Lower lobe of right lung (tissue), 2 donors: ENCODE results near the gene CD247. TPM values are rescaled to one million over a fixed set of nuclear protein-coding genes. Genes with fewer than 3 reads are reported as not detected.
A peak's percentile ranks its signal among the peaks of the same experiment; 100 is the strongest.

Experiments
- ATAC-seq, 2 donors: fragments of 200-7000 bp; cut with Tn5 transposase; one replicate each; pipeline ENCODE4 v1.9.1; 2020 to 2022; ENCODE audit warnings: mild to moderate bottlenecking in 2 of 2, moderate library complexity in 2 of 2
- DNase-seq: peaks from one replicate; pipeline ENCODE4 v3.0.0-alpha.2; 2020
- H3K27ac ChIP-seq: fragments of 200-600 bp; one replicate; pipeline ENCODE4 v1.8.0; 2022
- H3K27me3 ChIP-seq: fragments of 200-600 bp; one replicate; pipeline ENCODE4 v1.8.0; 2022; ENCODE audit warnings: low read depth
- H3K36me3 ChIP-seq: fragments of 200-600 bp; one replicate; pipeline ENCODE4 v1.8.0; 2022; ENCODE audit warnings: mild to moderate bottlenecking
- H3K4me1 ChIP-seq: fragments of 200-600 bp; one replicate; pipeline ENCODE4 v1.8.0; 2022
- H3K4me3 ChIP-seq: fragments of 200-600 bp; one replicate; pipeline ENCODE4 v1.8.0; 2022; ENCODE audit warnings: mild to moderate bottlenecking
- H3K9me3 ChIP-seq: fragments of 200-600 bp; one replicate; pipeline ENCODE4 v1.8.0; 2022
- intact Hi-C: fragments of 100-400 bp; cut with DNase I; formaldehyde crosslinking; loops from one replicate; pipeline ENCODE4 v1.11.0; 2022
- total RNA-seq: library from RNA; stranded (reverse); fragmentation: NEBNext Ultra II Directional; extraction: Animal tissue kit (Norgen Biotek cat#: 25700); gene quantifications from one replicate; pipeline ENCODE4 v1.2.1, GENCODE V29; 2021
- TF ChIP-seq, protein P1 (sequence below): fragments of 200-600 bp; IDR thresholded peaks from one replicate; pipeline ENCODE4 v1.8.0; 2022; ENCODE audit warnings: antibody characterized with exemption, mild to moderate bottlenecking
- donor health status: DM: no; HTN: yes; CAD: no; lungs with severe emphysema.

The CD247 gene
- total RNA-seq, 1 donor from 2014 or later, result 8.7 TPM

DNA sequence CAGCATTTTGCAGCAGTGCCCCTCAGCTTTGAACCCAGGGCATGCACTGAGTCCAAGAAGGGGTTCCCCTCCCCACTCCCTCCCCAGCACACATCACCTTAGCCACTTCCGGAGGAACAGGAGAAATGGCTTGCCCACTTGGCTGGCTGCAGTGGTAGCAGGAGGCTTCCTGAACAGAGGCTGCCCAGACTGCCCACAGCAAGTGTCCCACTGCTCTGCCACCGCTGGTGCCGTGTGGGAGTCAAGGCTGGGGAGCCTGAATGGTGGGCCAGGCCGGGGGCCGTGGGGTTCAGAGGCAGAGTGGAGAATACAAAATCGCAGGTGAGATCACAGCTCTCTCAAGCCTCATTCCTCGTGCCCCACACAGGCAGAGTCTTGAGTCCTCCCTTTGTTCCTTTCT lies 34.5 kb downstream of the CD247 start:
- no peaks in the 10 kb centered on the region for H3K27me3 ChIP-seq
- TF ChIP-seq, protein P1, sequence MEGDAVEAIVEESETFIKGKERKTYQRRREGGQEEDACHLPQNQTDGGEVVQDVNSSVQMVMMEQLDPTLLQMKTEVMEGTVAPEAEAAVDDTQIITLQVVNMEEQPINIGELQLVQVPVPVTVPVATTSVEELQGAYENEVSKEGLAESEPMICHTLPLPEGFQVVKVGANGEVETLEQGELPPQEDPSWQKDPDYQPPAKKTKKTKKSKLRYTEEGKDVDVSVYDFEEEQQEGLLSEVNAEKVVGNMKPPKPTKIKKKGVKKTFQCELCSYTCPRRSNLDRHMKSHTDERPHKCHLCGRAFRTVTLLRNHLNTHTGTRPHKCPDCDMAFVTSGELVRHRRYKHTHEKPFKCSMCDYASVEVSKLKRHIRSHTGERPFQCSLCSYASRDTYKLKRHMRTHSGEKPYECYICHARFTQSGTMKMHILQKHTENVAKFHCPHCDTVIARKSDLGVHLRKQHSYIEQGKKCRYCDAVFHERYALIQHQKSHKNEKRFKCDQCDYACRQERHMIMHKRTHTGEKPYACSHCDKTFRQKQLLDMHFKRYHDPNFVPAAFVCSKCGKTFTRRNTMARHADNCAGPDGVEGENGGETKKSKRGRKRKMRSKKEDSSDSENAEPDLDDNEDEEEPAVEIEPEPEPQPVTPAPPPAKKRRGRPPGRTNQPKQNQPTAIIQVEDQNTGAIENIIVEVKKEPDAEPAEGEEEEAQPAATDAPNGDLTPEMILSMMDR, result no peak
- H3K9me3 ChIP-seq, result no peaks in the 10 kb centered on the region
- H3K4me3 ChIP-seq, result no peak overlapping the region
- no peaks in the 10 kb centered on the region for H3K36me3 ChIP-seq
- no peaks in the 10 kb centered on the region for H3K4me1 ChIP-seq
- ATAC-seq (no peak), DNase-seq (no peak)
- no peak overlapping the region for H3K27ac ChIP-seq
- intact Hi-C loops, result no loop called here

DNA sequence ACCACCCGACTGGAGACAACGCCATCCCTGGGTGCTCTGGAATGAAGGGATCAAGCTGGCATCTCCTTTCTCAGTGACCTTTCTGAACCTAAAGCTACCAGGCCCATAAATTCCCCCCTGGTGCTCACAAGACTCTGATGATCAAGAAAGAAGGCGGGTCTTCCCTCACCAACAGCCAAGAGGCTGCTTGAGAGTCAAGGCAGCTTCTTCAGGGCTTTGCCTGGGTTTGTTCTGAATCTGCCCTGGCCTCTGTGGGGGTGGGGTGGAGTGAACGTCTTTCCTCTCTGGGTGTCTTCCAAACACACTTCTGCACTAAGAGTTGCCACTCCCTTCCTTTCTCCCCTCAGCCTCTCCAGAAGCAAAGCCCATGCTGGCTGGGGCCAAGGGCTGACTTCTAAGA lies 36.1 kb downstream of the CD247 start:
- Histone ChIP-seq H3K27ac (no peak overlapping the region), H3K36me3 (no peaks in the 10 kb centered on the region), H3K27me3 (no peaks in the 10 kb centered on the region), H3K4me1 (no peaks in the 10 kb centered on the region), H3K4me3 (no peak overlapping the region), H3K9me3 (no peaks in the 10 kb centered on the region)
- TF ChIP-seq, protein P1, result no peak
- DNase-seq (no peak), ATAC-seq (no peak)
- intact Hi-C loops, result no loop called here

DNA sequence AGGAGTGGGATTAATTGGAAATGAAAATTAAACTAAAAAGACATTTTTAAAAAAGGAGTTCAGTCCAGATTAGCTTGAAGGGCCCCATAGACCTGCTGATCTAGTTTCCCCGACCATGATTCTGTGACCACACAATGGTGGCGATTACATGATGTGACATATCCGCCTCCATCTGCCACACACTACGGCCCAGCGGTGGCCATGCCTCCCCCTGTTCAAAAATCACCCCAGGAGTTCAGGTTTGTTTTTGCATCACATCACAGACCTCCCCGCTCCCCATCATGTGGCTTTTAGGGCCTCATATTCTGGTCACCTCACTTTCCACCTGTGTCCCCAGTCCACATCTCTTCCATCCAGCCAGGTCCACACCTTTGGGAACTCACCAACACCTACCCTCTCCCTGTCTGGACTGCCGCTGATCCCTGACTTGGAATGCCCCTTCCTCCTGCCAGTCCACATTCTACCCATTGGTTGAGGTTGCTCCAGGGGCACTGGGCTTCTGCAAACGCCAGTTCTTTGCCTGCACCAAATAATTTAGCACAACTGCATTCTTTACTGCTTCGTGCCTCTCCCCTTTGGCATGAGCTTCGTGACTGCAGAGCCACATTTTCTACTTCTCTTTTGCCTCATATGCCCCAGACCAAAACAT lies 38.9 kb downstream of the CD247 start:
- Histone ChIP-seq H3K36me3 (no peaks in the 10 kb centered on the region), H3K9me3 (no peaks in the 10 kb centered on the region), H3K4me1 (no peaks in the 10 kb centered on the region), H3K27ac (no peak overlapping the region), H3K4me3 (no peak overlapping the region), H3K27me3 (no peaks in the 10 kb centered on the region)
- DNase-seq (no peak), ATAC-seq (no peak)
- intact Hi-C loops, result no loop called here
- TF ChIP-seq, protein P1, result no peak

DNA sequence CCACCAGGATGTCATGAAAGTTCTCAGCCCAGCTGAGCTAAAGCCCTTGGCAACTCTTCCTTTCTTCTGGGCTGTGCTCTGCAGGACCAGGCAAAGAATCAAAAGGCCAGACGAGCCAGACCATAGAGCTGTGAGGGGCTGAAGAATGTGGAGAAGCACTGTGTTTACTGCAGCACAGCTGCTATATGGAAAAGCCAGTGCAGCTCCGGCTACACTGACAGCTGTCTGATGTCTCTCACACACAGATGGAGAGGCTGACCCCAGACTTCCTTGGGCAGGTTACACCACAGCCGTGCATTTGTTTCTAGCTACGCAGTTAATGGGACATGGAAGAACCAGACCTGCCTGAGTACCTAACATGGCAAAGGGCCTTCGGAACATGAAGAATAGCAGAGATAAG lies 40.3 kb downstream of the CD247 start:
- DNase-seq, result no peak
- no peak overlapping the region for H3K27ac ChIP-seq
- H3K4me1 ChIP-seq, result no peaks in the 10 kb centered on the region
- no peaks in the 10 kb centered on the region for H3K9me3 ChIP-seq
- ATAC-seq, result peak in 1 of 2 donors; percentile 42
- no peak overlapping the region for H3K4me3 ChIP-seq
- no peaks in the 10 kb centered on the region for H3K27me3 ChIP-seq
- H3K36me3 ChIP-seq, result no peaks in the 10 kb centered on the region
- TF ChIP-seq, protein P1, result no peak
- intact Hi-C loops, result no loop called here

DNA sequence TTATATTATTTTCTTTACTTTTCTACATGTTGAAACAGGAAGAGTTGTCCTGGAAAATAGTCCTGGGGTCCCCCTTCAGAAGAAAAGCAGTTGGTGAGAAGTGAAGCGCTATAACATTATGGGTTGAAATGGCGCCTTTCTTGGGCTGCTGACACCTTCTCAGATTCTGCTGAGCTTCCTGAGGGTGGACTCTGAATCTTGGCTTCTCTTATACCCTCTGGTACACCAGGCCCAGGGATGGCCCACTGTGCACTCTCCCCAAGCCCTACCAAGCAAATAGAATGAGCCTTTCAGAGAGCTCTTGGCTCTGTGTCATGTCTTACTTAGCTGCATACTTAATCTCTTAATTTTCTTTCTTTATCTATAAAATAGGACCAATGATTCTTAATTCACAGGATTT lies 42.3 kb downstream of the CD247 start:
- intact Hi-C loops, result no loop called here

More for the DNA sequence above, 42.3 kb downstream of the CD247 start:
- no peak for DNase-seq
- Histone ChIP-seq H3K27ac (no peak overlapping the region), H3K4me3 (no peak overlapping the region), H3K36me3 (no peaks in the 10 kb centered on the region), H3K27me3 (no peaks in the 10 kb centered on the region), H3K9me3 (no peaks in the 10 kb centered on the region), H3K4me1 (no peaks in the 10 kb centered on the region)
- ATAC-seq, result no peak
- TF ChIP-seq, protein P1, result no peak
